HepG2 (cell line): ENCODE measurements around the gene CABP2. TPM values are rescaled to one million over a fixed set of nuclear protein-coding genes. Genes with fewer than 3 reads are reported as not detected.
A peak's percentile ranks its signal among the peaks of the same experiment; 100 is the strongest.
"Not testable (repeated sequence)": the region's sequence is repeated elsewhere in the genome, so short reads cannot be mapped to it uniquely, and the experiment has no call there.

Source experiments
- ATAC-seq: fragments of 200-7000 bp; cut with Tn5 transposase; 3 replicates; pipeline ENCODE4 v1.9.1; 2020; ENCODE audit warnings: mild to moderate bottlenecking, moderate library complexity
- BruUV-seq: library from RNA; stranded (reverse); fragments of 400-500 nt; replicated peaks from 2 replicates; lab custom pipeline; 2021; lab: Mats Ljungman, UMichigan
- CTCF ChIA-PET: fragments of 300-600 bp; formaldehyde crosslinking; extraction: SDS; loops from one replicate; lab custom pipeline; 2021; ENCODE audit warnings: low total read pairs, inconsistent platforms, low intra/inter-chr PET ratio; lab: Yijun Ruan, JAX
- POLR2A ChIA-PET: fragments of 350-600 bp; sonication (Branson Sonifier 250); formaldehyde crosslinking; loops from one replicate; lab custom pipeline; 2020; ENCODE audit warnings: antibody characterized with exemption, inconsistent platforms; lab: Yijun Ruan, JAX
- DNase-seq: peaks from one replicate; pipeline ENCODE4 v3.0.0-alpha.2; 2015; ENCODE audit warnings: low spot score
- FAIRE-seq: peaks from 3 replicates; lab custom pipeline; 2011; peaks lifted over from hg19 to GRCh38; lab: Jason Lieb, UNC
- H2AFZ ChIP-seq: one replicate; pipeline ENCODE4 v1.6.1; 2011; ENCODE audit warnings: low read length, inconsistent platforms
- H3K27ac ChIP-seq: fragments of 300-600 bp; 3 replicates; pipeline ENCODE4 v1.8.0; 2011; ENCODE audit warnings: mixed run types, mild to moderate bottlenecking, mixed read lengths, low read length, inconsistent platforms; ENCODE audit not compliant: insufficient read depth; ENCODE audit errors: extremely low read length
- H3K27me3 ChIP-seq, 2 experiments: fragments of 200-600 bp in 1 of 2; 2 replicates in 1 of 2; 3 replicates in 1 of 2; pipeline versions ENCODE4 v1.6.0 to v1.8.0; 2011; ENCODE audit warnings: low read length in 2 of 2, mild to moderate bottlenecking in 2 of 2, moderate library complexity in 2 of 2, inconsistent platforms in 1 of 2; ENCODE audit not compliant: insufficient read depth in 2 of 2, control insufficient read depth in 1 of 2
- H3K36me3 ChIP-seq, 2 experiments: fragments of 200-600 bp in 1 of 2; replicated peaks in 1 of 2; 2 replicates in 1 of 2; 3 replicates in 1 of 2; pipeline versions ENCODE4 v1.5.1 to v1.8.0; 2011; ENCODE audit warnings: low read length in 2 of 2, inconsistent platforms in 1 of 2; ENCODE audit not compliant: insufficient read depth in 2 of 2, control insufficient read depth in 1 of 2
- H3K4me1 ChIP-seq: 2 replicates; pipeline ENCODE4 v1.5.1; 2012; ENCODE audit warnings: low read length, inconsistent platforms; ENCODE audit not compliant: insufficient read depth
- H3K4me2 ChIP-seq: 2 replicates; pipeline ENCODE4 v1.6.0; 2011; ENCODE audit warnings: low read depth, low read length, inconsistent platforms
- H3K4me3 ChIP-seq, 3 experiments: fragments of 200-600 bp in 1 of 3; sonication (generic), shearing (Covaris generic) in 1 of 3; replicated peaks in 1 of 3; 2 replicates each; pipeline ENCODE4 v1.5.1; 2011 to 2016; ENCODE audit warnings: low read length in 3 of 3, inconsistent platforms in 2 of 3, low read depth in 2 of 3, mild to moderate bottlenecking in 2 of 3, control low read depth in 1 of 3, mixed read lengths in 1 of 3; ENCODE audit not compliant: insufficient read depth in 1 of 3
- H3K79me2 ChIP-seq: one replicate; pipeline ENCODE4 v1.6.1; 2011; ENCODE audit warnings: low read length, inconsistent platforms; ENCODE audit not compliant: insufficient read depth
- H3K9ac ChIP-seq: 2 replicates; pipeline ENCODE4 v1.6.0; 2011; ENCODE audit warnings: mild to moderate bottlenecking, low read depth, low read length, inconsistent platforms; ENCODE audit not compliant: insufficient read depth
- H3K9me3 ChIP-seq: 2 replicates; pipeline ENCODE4 v1.5.1; 2012; ENCODE audit warnings: mild to moderate bottlenecking, low read length
- H4K20me1 ChIP-seq: 2 replicates; pipeline ENCODE4 v1.6.0; 2011; ENCODE audit warnings: inconsistent platforms, mild to moderate bottlenecking, low read length, moderate library complexity; ENCODE audit not compliant: insufficient read depth
- KDM5B ChIP-seq: sonication (generic); formaldehyde crosslinking; IDR thresholded peaks from 2 replicates; pipeline ENCODE4 v1.4.0; 2020; ENCODE audit warnings: missing genetic modification reagents, mild to moderate bottlenecking, borderline replicate concordance
- MAFK ChIP-seq, 2 experiments: IDR thresholded peaks in 1 of 2; conservative IDR thresholded peaks in 1 of 2; 2 replicates each; pipeline ENCODE4 v1.6.1; 2011; ENCODE audit warnings: improper control_type of control experiment in 2 of 2, low read length in 2 of 2
- NFYB ChIP-seq: sonication (generic); formaldehyde crosslinking; IDR thresholded peaks from 2 replicates; pipeline ENCODE4 v1.4.0; 2020; ENCODE audit warnings: missing genetic modification reagents
- NFYC ChIP-seq: IDR thresholded peaks from 2 replicates; pipeline ENCODE4 v1.6.1; 2016; ENCODE audit warnings: missing genetic modification reagents, missing compliant biosample characterization
- POGZ ChIP-seq: sonication (generic); formaldehyde crosslinking; IDR thresholded peaks from 2 replicates; pipeline ENCODE4 v1.4.0; 2020; ENCODE audit warnings: mild to moderate bottlenecking, missing genetic modification reagents
- POLR2A ChIP-seq, 2 experiments: IDR thresholded peaks; 2 replicates each; pipeline ENCODE4 v1.6.1; 2011; ENCODE audit warnings: low read depth in 2 of 2, low read length in 2 of 2, mild to moderate bottlenecking in 1 of 2, moderate library complexity in 1 of 2; ENCODE audit not compliant: insufficient read depth in 1 of 2
- POLR2AphosphoS5 ChIP-seq: IDR thresholded peaks from 2 replicates; pipeline ENCODE4 v1.6.1; 2012; ENCODE audit warnings: low read depth, low read length
- POLR2G ChIP-seq: fragments of 200-400 bp; formaldehyde crosslinking; IDR thresholded peaks from 2 replicates; pipeline ENCODE4 v1.6.1; 2018; ENCODE audit warnings: mild to moderate bottlenecking, low read depth, low read length, moderate library complexity
- SALL1 ChIP-seq: sonication (generic); formaldehyde crosslinking; IDR thresholded peaks from 2 replicates; pipeline ENCODE4 v1.8.0; 2022; ENCODE audit warnings: mild to moderate bottlenecking, missing genetic modification reagents
- SOX5 ChIP-seq: IDR thresholded peaks from 2 replicates; pipeline ENCODE4 v1.6.1; 2016; ENCODE audit warnings: borderline replicate concordance
- SP1 ChIP-seq, 2 experiments: fragments of 450-650 bp in 1 of 2; sonication (generic) in 1 of 2; formaldehyde crosslinking in 1 of 2; IDR thresholded peaks; 2 replicates each; pipeline versions ENCODE4 v1.4.0 to v1.6.1; 2016 to 2020; ENCODE audit warnings: missing genetic modification reagents in 1 of 2
- SP5 ChIP-seq: IDR thresholded peaks from 2 replicates; pipeline ENCODE4 v1.6.1; 2016; ENCODE audit warnings: low read depth, borderline replicate concordance
- ZMYM4 ChIP-seq: sonication (generic); formaldehyde crosslinking; IDR thresholded peaks from 2 replicates; pipeline ENCODE4 v1.8.1; 2023; ENCODE audit warnings: mild to moderate bottlenecking, missing genetic modification reagents
- WGBS: methylation state at CpG from one replicate; pipeline ENCODE4 v1.1.6; 2017; ENCODE audit warnings: low lambda C conversion rate; 5-methylcytosine and 5-hydroxymethylcytosine counted together
- in situ Hi-C: cut with HindIII; loops from 2 replicates; pipeline ENCODE4 v1.10.0; 2017; ENCODE audit warnings: low pct_unique_long_range_greater_than_20kb; ENCODE audit not compliant: extremely low pct_ligation_motif_present
- intact Hi-C: fragments of 100-400 bp; cut with micrococcal nuclease; formaldehyde crosslinking; loops from one replicate; pipeline ENCODE4 v1.10.0; 2022; ENCODE audit not compliant: unreplicated experiment
- polyA plus RNA-seq, 8 experiments: library from polyadenylated mRNA; depleted of rRNA in 3 of 8; stranded (reverse) in 7 of 8; unstranded in 1 of 8; fragments of >200 nt; fragmentation: Illumina TruSeq in 4 of 8; extraction: Trizol in 4 of 8; gene quantifications; 2 replicates each; pipeline versions ENCODE4 v1.2.1 to v1.2.3, GENCODE V29; 2011 to 2016; ENCODE audit warnings: low read depth in 4 of 8, missing spikeins in 1 of 8, mixed read lengths in 1 of 8; ENCODE audit not compliant: insufficient read depth in 1 of 8
- total RNA-seq, 5 experiments: library from RNA; depleted of rRNA; stranded (reverse); fragments of >200 nt; fragmentation: Illumina TruSeq; extraction: Trizol; gene quantifications; 2 replicates each; pipeline ENCODE4 v1.2.3, GENCODE V29; 2016; ENCODE audit warnings: low read depth in 1 of 5
- TF ChIP-seq, protein P1 (sequence below): IDR thresholded peaks from 2 replicates; pipeline ENCODE4 v1.6.1; 2016; ENCODE audit warnings: missing genetic modification reagents, missing compliant biosample characterization
- TF ChIP-seq, protein P2 (sequence below): sonication (generic); formaldehyde crosslinking; IDR thresholded peaks from 2 replicates; pipeline ENCODE4 v1.4.0; 2020; ENCODE audit warnings: mild to moderate bottlenecking, missing genetic modification reagents
- TF ChIP-seq, protein P3 (sequence below): IDR thresholded peaks from 2 replicates; pipeline ENCODE4 v1.6.1; 2016; ENCODE audit warnings: low read depth

The CABP2 gene
- total and polyA plus RNA-seq, 2 of the 13 experiments (the other 11 are each of a cell fraction or from before 2014, with no cell fraction given): not detected

DNA sequence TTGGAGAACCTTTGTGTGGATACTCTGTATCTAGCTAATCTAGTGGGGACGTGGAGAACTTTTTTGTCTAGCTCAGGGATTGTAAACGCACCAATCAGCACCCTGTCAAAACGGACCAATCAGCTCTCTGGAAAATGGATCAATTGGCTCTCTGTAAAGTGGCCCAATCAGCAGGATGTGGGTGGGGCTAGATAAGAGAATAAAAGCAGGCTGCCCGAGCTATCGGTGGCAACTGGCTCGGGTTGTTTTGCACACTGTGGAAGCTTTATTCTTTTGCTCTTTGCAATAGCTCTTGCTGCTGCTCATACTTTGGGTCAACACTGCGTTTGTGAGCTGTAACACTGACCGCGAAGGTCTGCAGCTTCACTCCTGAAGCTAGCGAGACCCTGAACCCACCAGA, 46.6 kb downstream of the CABP2 start:
- H3K9me3 ChIP-seq; intact Hi-C loops; H2AFZ ChIP-seq; H3K27me3 ChIP-seq; FAIRE-seq; BruUV-seq; H3K36me3 ChIP-seq; H3K79me2 ChIP-seq; H3K9ac ChIP-seq; in situ Hi-C loops; H3K4me3 ChIP-seq; H4K20me1 ChIP-seq; CTCF ChIA-PET; TF ChIP-seq SP1 (IDR thresholded peaks at IDR 0.05): not testable (repeated sequence)
- POLR2A ChIA-PET: interaction anchor here (1.1 to 1.7 kb wide), 5 partner anchors 8 to 123 kb away, joined by 3 to 6 read pairs (median 4); partner anchors contain the start of genes POLD4 and PPP1CA
- ATAC-seq (peak; percentile 55), DNase-seq (peak; percentile 36)
- Histone ChIP-seq H3K27ac (peak overlapping the region; percentile 54), H3K4me1 (peaks cover 49% of the 10 kb centered on the region), H3K4me2 (0 out of 2 replicates have a peak overlapping the region, but pooled peaks have one; percentile 28)
- 59% methylated on average over 10 of the region's 10 CpGs for WGBS
- TF ChIP-seq MAFK (conservative IDR thresholded peaks at IDR 0.05 in 1 of 2, IDR thresholded peaks at IDR 0.05 in 1 of 2; ENCODE audit: low read length in 2 of 2): 0 out of 4 replicates have a peak, but pooled peaks of 1 of the 2 experiments have one; percentile 6
- TF ChIP-seq POLR2G: peak; percentile 60
- peak; percentile 70 for TF ChIP-seq NFYB
- TF ChIP-seq, protein P1, sequence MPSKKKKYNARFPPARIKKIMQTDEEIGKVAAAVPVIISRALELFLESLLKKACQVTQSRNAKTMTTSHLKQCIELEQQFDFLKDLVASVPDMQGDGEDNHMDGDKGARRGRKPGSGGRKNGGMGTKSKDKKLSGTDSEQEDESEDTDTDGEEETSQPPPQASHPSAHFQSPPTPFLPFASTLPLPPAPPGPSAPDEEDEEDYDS (CRISPR knock-in tag): peak; percentile 88
- TF ChIP-seq NFYC: peak; percentile 73
- TF ChIP-seq, protein P2, sequence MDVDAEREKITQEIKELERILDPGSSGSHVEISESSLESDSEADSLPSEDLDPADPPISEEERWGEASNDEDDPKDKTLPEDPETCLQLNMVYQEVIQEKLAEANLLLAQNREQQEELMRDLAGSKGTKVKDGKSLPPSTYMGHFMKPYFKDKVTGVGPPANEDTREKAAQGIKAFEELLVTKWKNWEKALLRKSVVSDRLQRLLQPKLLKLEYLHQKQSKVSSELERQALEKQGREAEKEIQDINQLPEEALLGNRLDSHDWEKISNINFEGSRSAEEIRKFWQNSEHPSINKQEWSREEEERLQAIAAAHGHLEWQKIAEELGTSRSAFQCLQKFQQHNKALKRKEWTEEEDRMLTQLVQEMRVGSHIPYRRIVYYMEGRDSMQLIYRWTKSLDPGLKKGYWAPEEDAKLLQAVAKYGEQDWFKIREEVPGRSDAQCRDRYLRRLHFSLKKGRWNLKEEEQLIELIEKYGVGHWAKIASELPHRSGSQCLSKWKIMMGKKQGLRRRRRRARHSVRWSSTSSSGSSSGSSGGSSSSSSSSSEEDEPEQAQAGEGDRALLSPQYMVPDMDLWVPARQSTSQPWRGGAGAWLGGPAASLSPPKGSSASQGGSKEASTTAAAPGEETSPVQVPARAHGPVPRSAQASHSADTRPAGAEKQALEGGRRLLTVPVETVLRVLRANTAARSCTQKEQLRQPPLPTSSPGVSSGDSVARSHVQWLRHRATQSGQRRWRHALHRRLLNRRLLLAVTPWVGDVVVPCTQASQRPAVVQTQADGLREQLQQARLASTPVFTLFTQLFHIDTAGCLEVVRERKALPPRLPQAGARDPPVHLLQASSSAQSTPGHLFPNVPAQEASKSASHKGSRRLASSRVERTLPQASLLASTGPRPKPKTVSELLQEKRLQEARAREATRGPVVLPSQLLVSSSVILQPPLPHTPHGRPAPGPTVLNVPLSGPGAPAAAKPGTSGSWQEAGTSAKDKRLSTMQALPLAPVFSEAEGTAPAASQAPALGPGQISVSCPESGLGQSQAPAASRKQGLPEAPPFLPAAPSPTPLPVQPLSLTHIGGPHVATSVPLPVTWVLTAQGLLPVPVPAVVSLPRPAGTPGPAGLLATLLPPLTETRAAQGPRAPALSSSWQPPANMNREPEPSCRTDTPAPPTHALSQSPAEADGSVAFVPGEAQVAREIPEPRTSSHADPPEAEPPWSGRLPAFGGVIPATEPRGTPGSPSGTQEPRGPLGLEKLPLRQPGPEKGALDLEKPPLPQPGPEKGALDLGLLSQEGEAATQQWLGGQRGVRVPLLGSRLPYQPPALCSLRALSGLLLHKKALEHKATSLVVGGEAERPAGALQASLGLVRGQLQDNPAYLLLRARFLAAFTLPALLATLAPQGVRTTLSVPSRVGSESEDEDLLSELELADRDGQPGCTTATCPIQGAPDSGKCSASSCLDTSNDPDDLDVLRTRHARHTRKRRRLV (CRISPR knock-in tag): peak; percentile 57; the same call in 1 of the 2 replicates
- TF ChIP-seq SP5 (CRISPR knock-in tag): 0 out of 2 replicates have a peak, but pooled peaks have one; percentile 12
- TF ChIP-seq, protein P3, sequence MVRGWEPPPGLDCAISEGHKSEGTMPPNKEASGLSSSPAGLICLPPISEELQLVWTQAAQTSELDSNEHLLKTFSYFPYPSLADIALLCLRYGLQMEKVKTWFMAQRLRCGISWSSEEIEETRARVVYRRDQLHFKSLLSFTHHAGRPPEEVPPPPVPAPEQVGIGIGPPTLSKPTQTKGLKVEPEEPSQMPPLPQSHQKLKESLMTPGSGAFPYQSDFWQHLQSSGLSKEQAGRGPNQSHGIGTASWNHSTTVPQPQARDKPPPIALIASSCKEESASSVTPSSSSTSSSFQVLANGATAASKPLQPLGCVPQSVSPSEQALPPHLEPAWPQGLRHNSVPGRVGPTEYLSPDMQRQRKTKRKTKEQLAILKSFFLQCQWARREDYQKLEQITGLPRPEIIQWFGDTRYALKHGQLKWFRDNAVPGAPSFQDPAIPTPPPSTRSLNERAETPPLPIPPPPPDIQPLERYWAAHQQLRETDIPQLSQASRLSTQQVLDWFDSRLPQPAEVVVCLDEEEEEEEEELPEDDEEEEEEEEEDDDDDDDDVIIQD (CRISPR knock-in tag): peak; percentile 68; the same call in 1 of the 2 replicates
- TF ChIP-seq KDM5B (CRISPR knock-in tag): 0 out of 2 replicates have a peak, but pooled peaks have one; percentile 29
- peak; percentile 76 for TF ChIP-seq ZMYM4 (CRISPR knock-in tag)
- TF ChIP-seq SALL1 (CRISPR knock-in tag): 0 out of 2 replicates have a peak, but pooled peaks have one; percentile 28
- TF ChIP-seq SOX5 (CRISPR knock-in tag): 0 out of 2 replicates have a peak, but pooled peaks have one; percentile 7
- TF ChIP-seq POLR2A (IDR thresholded peaks at IDR 0.05; ENCODE audit: insufficient read depth in 1 of 2, low read depth in 2 of 2, low read length in 2 of 2): peak; percentile 59 to 79; a peak in 3 of 4 replicates
- TF ChIP-seq POLR2AphosphoS5: peak; percentile 43; the same call in 1 of the 2 replicates
- TF ChIP-seq SP1 (CRISPR knock-in tag; IDR thresholded peaks at IDR 0.05): 0 out of 2 replicates have a peak, but pooled peaks have one; percentile 26
- peak; percentile 66 for TF ChIP-seq POGZ (CRISPR knock-in tag)
